ENCODE data around the gene MPP1.

MPP1 gene

GRCh38 chrX:154800478-154801210 is 4.6 kb downstream of the MPP1 start:
- TF ChIP-seq CTCF (IDR thresholded peaks at IDR 0.05; ENCODE audit: low read depth, low read length), result no peak
- in situ Hi-C loops (cut with HindIII; ENCODE audit: low sequenced_read_pairs), result no loop called here
- no peak overlapping the region for H3K4me3 ChIP-seq (ENCODE audit: low read depth, low read length)
- DNase-seq (ENCODE audit: low read depth, low spot score), result no peak

- TF ChIP-seq CTCF (IDR thresholded peaks at IDR 0.05; ENCODE audit: low read depth, low read length), result no peak
- peak; percentile 35 for DNase-seq (ENCODE audit: low read depth, low spot score)
- H3K4me3 ChIP-seq (ENCODE audit: low read depth, low read length), result no peak overlapping the region
- in situ Hi-C loops (cut with HindIII; ENCODE audit: low sequenced_read_pairs), result no loop called here
Observed at GRCh38 chrX:154799556-154800348, 5.5 kb downstream of the MPP1 start.

GRCh38 chrX:154797006-154797405 is 8.3 kb downstream of the MPP1 start:
- TF ChIP-seq CTCF (IDR thresholded peaks at IDR 0.05; ENCODE audit: low read depth, low read length), result no peak
- in situ Hi-C loops (cut with HindIII; ENCODE audit: low sequenced_read_pairs), result no loop called here
- H3K4me3 ChIP-seq (ENCODE audit: low read depth, low read length), result no peak overlapping the region
- peak; percentile 12 for DNase-seq (ENCODE audit: low read depth, low spot score)

- DNase-seq (ENCODE audit: low read depth, low spot score), result no peak
- in situ Hi-C loops (cut with HindIII; ENCODE audit: low sequenced_read_pairs), result no loop called here
- no peak overlapping the region for H3K4me3 ChIP-seq (ENCODE audit: low read depth, low read length)
- TF ChIP-seq CTCF (IDR thresholded peaks at IDR 0.05; ENCODE audit: low read depth, low read length), result no peak
Observed at GRCh38 chrX:154795016-154795415, 10.3 kb downstream of the MPP1 start.

GRCh38 chrX:154793084-154793795 is 12.0 kb downstream of the MPP1 start:
- no peak for TF ChIP-seq CTCF (IDR thresholded peaks at IDR 0.05; ENCODE audit: low read depth, low read length)
- in situ Hi-C loops (cut with HindIII; ENCODE audit: low sequenced_read_pairs), result no loop called here
- H3K4me3 ChIP-seq (ENCODE audit: low read depth, low read length), result no peak overlapping the region
- DNase-seq (ENCODE audit: low read depth, low spot score), result no peak

GRCh38 chrX:154791939-154792338 is 13.3 kb downstream of the MPP1 start:
- no peak overlapping the region for H3K4me3 ChIP-seq (ENCODE audit: low read depth, low read length)
- no peak for DNase-seq (ENCODE audit: low read depth, low spot score)
- in situ Hi-C loops (cut with HindIII; ENCODE audit: low sequenced_read_pairs), result no loop called here
- TF ChIP-seq CTCF (IDR thresholded peaks at IDR 0.05; ENCODE audit: low read depth, low read length), result no peak

All from astrocyte of the spinal cord (primary cell).